Measurements from ENCODE around the gene SIVA1.

GRCh38 chr14:104734991-104735779 is 17.8 kb upstream of the SIVA1 start:
- TF ChIP-seq CTCF (IDR thresholded peaks at IDR 0.05), result no peak
- no peak for TF ChIP-seq EZH2 (IDR thresholded peaks at IDR 0.05; ENCODE audit: borderline replicate concordance, insufficient read depth, low read depth, low read length, poor library complexity, severe bottlenecking)
